ENCODE measurements around the gene DUSP8. TPM values are rescaled to one million over a fixed set of nuclear protein-coding genes. Genes with fewer than 3 reads are reported as not detected.
"Not testable (repeated sequence)": the region's sequence is repeated elsewhere in the genome, so short reads cannot be mapped to it uniquely, and the experiment has no call there.

The DUSP8 gene
- total and polyA plus RNA-seq, 9 donors: 0.38 to 14.9 (median 1.3) TPM

GRCh38 chr11:1581976-1582375 lies 9.9 kb upstream of the DUSP8 start:
- WGBS, 3 donors: 78 to 87% (median 85%) methylated on average over 9 of the region's 9 CpGs
- TF ChIP-seq EP300 (IDR thresholded peaks at IDR 0.05): no peak
- TF ChIP-seq, protein P1, sequence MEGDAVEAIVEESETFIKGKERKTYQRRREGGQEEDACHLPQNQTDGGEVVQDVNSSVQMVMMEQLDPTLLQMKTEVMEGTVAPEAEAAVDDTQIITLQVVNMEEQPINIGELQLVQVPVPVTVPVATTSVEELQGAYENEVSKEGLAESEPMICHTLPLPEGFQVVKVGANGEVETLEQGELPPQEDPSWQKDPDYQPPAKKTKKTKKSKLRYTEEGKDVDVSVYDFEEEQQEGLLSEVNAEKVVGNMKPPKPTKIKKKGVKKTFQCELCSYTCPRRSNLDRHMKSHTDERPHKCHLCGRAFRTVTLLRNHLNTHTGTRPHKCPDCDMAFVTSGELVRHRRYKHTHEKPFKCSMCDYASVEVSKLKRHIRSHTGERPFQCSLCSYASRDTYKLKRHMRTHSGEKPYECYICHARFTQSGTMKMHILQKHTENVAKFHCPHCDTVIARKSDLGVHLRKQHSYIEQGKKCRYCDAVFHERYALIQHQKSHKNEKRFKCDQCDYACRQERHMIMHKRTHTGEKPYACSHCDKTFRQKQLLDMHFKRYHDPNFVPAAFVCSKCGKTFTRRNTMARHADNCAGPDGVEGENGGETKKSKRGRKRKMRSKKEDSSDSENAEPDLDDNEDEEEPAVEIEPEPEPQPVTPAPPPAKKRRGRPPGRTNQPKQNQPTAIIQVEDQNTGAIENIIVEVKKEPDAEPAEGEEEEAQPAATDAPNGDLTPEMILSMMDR (IDR thresholded peaks at IDR 0.05): no peak
- no peak for TF ChIP-seq POLR2A (IDR thresholded peaks at IDR 0.05)
- H3K9me3 ChIP-seq: peaks cover 0 to 4% of the 10 kb centered on the region in 2 donors
- H3K27me3 ChIP-seq: no peaks in the 10 kb centered on the region
- H3K27ac ChIP-seq: no peak overlapping the region
- intact Hi-C loops (cut with DNase I): no loop called here
- no peak for DNase-seq
- no peaks in the 10 kb centered on the region for H3K36me3 ChIP-seq
- H3K4me3 ChIP-seq: no peak overlapping the region
- no peaks in the 10 kb centered on the region for H3K4me1 ChIP-seq (ENCODE audit: insufficient read depth)

- Histone ChIP-seq H3K27me3 (no peaks in the 10 kb centered on the region), H3K36me3 (no peaks in the 10 kb centered on the region), H3K9me3 (peaks cover 0 to 4% of the 10 kb centered on the region in 2 donors), H3K27ac (no peak overlapping the region), H3K4me3 (no peak overlapping the region), H3K4me1 (ENCODE audit: insufficient read depth) (no peaks in the 10 kb centered on the region)
- intact Hi-C loops (cut with DNase I): loop anchor here in 1 of 4 donors (10.0 kb wide), 1 partner anchor 372 kb away; no protein-coding TSS in a partner anchor
- DNase-seq: no peak
- WGBS, 3 donors: 78 to 86% (median 80%) methylated on average over 6 of the region's 6 CpGs
- TF ChIP-seq EP300 (IDR thresholded peaks at IDR 0.05) (no peak), POLR2A (IDR thresholded peaks at IDR 0.05) (no peak)
Measured at GRCh38 chr11:1576825-1577224, 4.8 kb upstream of the DUSP8 start.

DNA sequence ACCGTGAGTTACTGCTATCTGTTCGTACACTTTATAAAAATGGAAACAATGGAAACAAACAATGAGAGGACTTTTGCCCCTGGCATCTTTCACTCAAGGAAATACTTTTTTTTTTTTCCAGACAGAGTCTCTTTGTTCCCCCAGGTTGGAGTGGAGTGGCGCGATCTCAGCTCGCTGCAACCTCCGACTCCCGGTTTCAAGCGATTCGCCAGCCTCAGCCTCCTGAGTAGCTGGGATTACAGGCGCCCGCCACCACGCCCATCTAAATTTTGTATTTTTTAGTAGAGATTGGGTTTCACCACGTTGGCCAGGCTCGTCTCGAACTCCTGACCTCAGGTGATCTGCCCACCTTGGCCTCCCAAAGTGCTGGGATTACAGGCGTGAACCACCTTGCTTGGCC lies 3.7 kb upstream of the DUSP8 start:
- not testable (repeated sequence) for H3K27me3 ChIP-seq; DNase-seq; H3K4me1 ChIP-seq (ENCODE audit: insufficient read depth); H3K4me3 ChIP-seq; H3K9me3 ChIP-seq; H3K27ac ChIP-seq; H3K36me3 ChIP-seq
- intact Hi-C loops (cut with DNase I): loop anchor here in 2 of 4 donors (2.0 to 10.0 kb wide), 2 partner anchors 371 to 373 kb away; no protein-coding TSS in a partner anchor
- 80 to 88% (median 81%) methylated on average over 16 of the region's 16 CpGs for WGBS, 3 donors

DNA sequence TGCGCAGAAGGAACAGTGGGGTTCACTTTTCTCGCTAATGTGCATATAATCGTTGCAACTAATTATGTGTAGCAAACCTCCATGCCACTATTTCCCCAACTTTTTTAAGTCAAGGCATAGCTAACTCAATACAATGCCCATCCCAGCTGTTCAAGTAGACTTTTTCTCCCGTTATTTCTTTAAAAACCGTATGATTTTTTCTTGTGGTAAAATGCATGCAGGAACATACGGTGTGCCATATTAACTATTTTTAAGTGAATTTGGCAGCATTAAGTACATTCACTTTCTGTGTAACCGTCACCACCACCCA lies 2.8 kb upstream of the DUSP8 start:
- 2 to 11% (median 9%) methylated on average over 7 of the region's 7 CpGs for WGBS, 3 donors
- no peaks in the 10 kb centered on the region for H3K4me1 ChIP-seq (ENCODE audit: insufficient read depth)
- no peaks in the 10 kb centered on the region for H3K36me3 ChIP-seq
- H3K27ac ChIP-seq: no peak overlapping the region
- DNase-seq: no peak
- TF ChIP-seq, protein P1 (IDR thresholded peaks at IDR 0.05): no peak
- TF ChIP-seq POLR2A (IDR thresholded peaks at IDR 0.05): no peak
- no peak for TF ChIP-seq EP300 (IDR thresholded peaks at IDR 0.05)
- intact Hi-C loops (cut with DNase I): loop anchor here (1.0 to 10.0 kb wide), 4 partner anchors 115 to 373 kb away; no protein-coding TSS in a partner anchor
- no peaks in the 10 kb centered on the region for H3K27me3 ChIP-seq
- H3K9me3 ChIP-seq: peaks cover 0 to 4% of the 10 kb centered on the region in 2 donors
- H3K4me3 ChIP-seq: no peak overlapping the region

DNA sequence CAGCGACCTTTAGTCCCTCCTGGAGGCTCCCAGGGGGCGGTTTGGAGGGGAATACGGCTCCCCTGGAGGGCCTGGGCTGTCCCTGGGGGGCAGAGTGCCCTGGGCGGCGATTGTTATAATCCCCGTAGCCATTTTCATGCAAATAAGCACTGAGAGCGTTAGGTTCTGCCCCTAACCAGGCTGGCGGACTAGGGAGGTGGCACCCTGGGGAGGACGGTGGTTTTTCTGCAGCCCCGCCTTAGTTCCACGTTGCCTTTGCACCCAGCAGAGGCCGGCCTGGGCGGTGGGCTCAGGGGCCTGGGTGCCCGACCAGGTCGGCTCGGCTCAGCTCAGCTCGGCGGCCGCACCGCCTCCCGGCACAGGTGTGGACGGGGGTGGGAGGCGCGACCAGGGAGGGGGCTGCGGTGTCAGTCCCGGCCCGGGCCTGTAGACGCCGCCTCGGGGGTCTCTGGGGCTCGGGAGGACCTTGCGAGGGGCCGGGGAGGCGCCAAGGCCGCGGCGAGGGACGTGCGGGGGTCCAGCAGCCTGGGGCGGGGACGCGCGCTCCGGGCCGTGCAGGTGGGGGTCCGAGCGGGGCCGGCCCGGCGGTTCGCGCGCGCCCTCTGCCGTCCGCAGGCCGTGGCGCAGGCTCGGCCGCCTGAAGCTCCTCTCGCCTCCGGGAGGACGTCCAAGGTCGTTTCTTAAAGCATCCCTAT lies 2.3 kb upstream of the DUSP8 start:
- H3K4me3 ChIP-seq: peak overlapping the region; percentile 43
- intact Hi-C loops (cut with DNase I): loop anchor here (1.0 to 10.0 kb wide), 4 partner anchors 114 to 372 kb away; no protein-coding TSS in a partner anchor
- peak; percentile 41 to 75 (median 63) for DNase-seq
- TF ChIP-seq, protein P1 (IDR thresholded peaks at IDR 0.05): peak in 2 of 3 donors; percentile 84 to 86
- no peak for TF ChIP-seq POLR2A (IDR thresholded peaks at IDR 0.05)
- H3K9me3 ChIP-seq: peaks cover 0 to 4% of the 10 kb centered on the region in 2 donors
- no peaks in the 10 kb centered on the region for H3K27me3 ChIP-seq
- WGBS, 3 donors: 1% methylated on average over 29 to 64 of the region's 64 CpGs
- H3K27ac ChIP-seq: no peak overlapping the region
- H3K36me3 ChIP-seq: no peaks in the 10 kb centered on the region
- no peaks in the 10 kb centered on the region for H3K4me1 ChIP-seq (ENCODE audit: insufficient read depth)

All from ovary (tissue), 9 donors.